K562 (cell line): ENCODE data around the gene TADA2A. TPM values are rescaled to one million over a fixed set of nuclear protein-coding genes. Genes with fewer than 3 reads are reported as not detected.

ENCODE experiments used
- ATAC-seq: fragments of 200-7000 bp; cut with Tn5 transposase; 3 replicates; pipeline ENCODE4 v1.9.1; 2020; ENCODE audit warnings: moderate library complexity
- BruUV-seq: library from RNA; stranded (reverse); fragments of 400-500 nt; replicated peaks from 2 replicates; lab custom pipeline; 2021; lab: Mats Ljungman, UMichigan
- CTCF ChIA-PET: fragments of 300-600 bp; formaldehyde crosslinking; extraction: SDS; loops from one replicate; lab custom pipeline; 2021; ENCODE audit warnings: low intra/inter-chr PET ratio; lab: Yijun Ruan, JAX
- POLR2A ChIA-PET: fragments of 300-600, 350-650 bp; sonication (Branson Sonifier 250); formaldehyde crosslinking; extraction: SDS; loops from one replicate; lab custom pipeline; 2021; ENCODE audit warnings: antibody characterized with exemption, inconsistent platforms; lab: Yijun Ruan, JAX
- DNase-seq, 4 experiments: peaks; one replicate each; pipeline versions ENCODE4 v3.0.0 to v3.0.0-alpha.2; 2011 to 2018; ENCODE audit warnings: low spot score in 3 of 4, mixed read lengths in 3 of 4; ENCODE audit errors: extremely low read depth in 1 of 4
- FAIRE-seq: peaks from 2 replicates; lab custom pipeline; 2011; peaks lifted over from hg19 to GRCh38; lab: Jason Lieb, UNC
- H2AFZ ChIP-seq: 2 replicates; pipeline ENCODE4 v1.6.0; 2011; ENCODE audit warnings: low read depth, low read length, control low read depth, inconsistent platforms
- H3K27ac ChIP-seq: fragments of 200-600 bp; 3 replicates; pipeline ENCODE4 v1.8.0; 2011; ENCODE audit warnings: low read depth, mild to moderate bottlenecking, control low read depth, inconsistent platforms, low read length, moderate library complexity, mixed read lengths; ENCODE audit errors: extremely low read depth
- H3K27me3 ChIP-seq, 2 experiments: fragments of 300-600 bp in 1 of 2; 2 replicates in 1 of 2; 3 replicates in 1 of 2; pipeline versions ENCODE4 v1.6.0 to v1.8.0; 2011; ENCODE audit warnings: inconsistent platforms in 2 of 2, low read length in 2 of 2, mild to moderate bottlenecking in 1 of 2, mixed read lengths in 1 of 2, moderate library complexity in 1 of 2; ENCODE audit not compliant: control insufficient read depth in 2 of 2, insufficient read depth in 2 of 2
- H3K36me3 ChIP-seq: fragments of 300-600 bp; 3 replicates; pipeline ENCODE4 v1.8.0; 2011; ENCODE audit warnings: mild to moderate bottlenecking, low read length, inconsistent platforms; ENCODE audit not compliant: control insufficient read depth, insufficient read depth
- H3K4me1 ChIP-seq, 2 experiments: fragments of 200-600 bp in 1 of 2; replicated peaks in 1 of 2; 2 replicates in 1 of 2; 3 replicates in 1 of 2; pipeline versions ENCODE4 v1.5.1 to v1.8.0; 2011; ENCODE audit warnings: inconsistent platforms in 2 of 2, low read length in 2 of 2, mild to moderate bottlenecking in 1 of 2, mixed read lengths in 1 of 2, moderate library complexity in 1 of 2; ENCODE audit not compliant: control insufficient read depth in 2 of 2, insufficient read depth in 2 of 2
- H3K4me2 ChIP-seq: 2 replicates; pipeline ENCODE4 v1.6.1; 2011; ENCODE audit warnings: low read length, control low read depth, inconsistent platforms, mixed read lengths; ENCODE audit not compliant: insufficient read depth
- H3K4me3 ChIP-seq: fragments of 200-600 bp; sonication (generic), shearing (Covaris generic); 2 replicates; pipeline ENCODE4 v1.5.1; 2016; ENCODE audit warnings: control low read depth, inconsistent platforms
- H3K79me2 ChIP-seq: fragments of 200-600 bp; 3 replicates; pipeline ENCODE4 v1.8.0; 2011; ENCODE audit warnings: low read length, inconsistent platforms; ENCODE audit not compliant: control insufficient read depth, insufficient read depth
- H3K9ac ChIP-seq, 2 experiments: 2 replicates each; pipeline versions ENCODE4 v1.6.0 to v1.6.1; 2011; ENCODE audit warnings: low read depth in 2 of 2, low read length in 2 of 2, control low read depth in 1 of 2, inconsistent platforms in 1 of 2, mild to moderate bottlenecking in 1 of 2, mixed read lengths in 1 of 2; ENCODE audit not compliant: insufficient read depth in 1 of 2
- H3K9me1 ChIP-seq: one replicate; pipeline ENCODE4 v1.6.0; 2011; ENCODE audit warnings: inconsistent platforms, mild to moderate bottlenecking, low read length, moderate library complexity; ENCODE audit not compliant: control insufficient read depth, insufficient read depth
- H3K9me3 ChIP-seq: replicated peaks from 2 replicates; pipeline ENCODE4 v1.5.1; 2011; ENCODE audit warnings: low read depth, low read length, inconsistent platforms; ENCODE audit not compliant: control insufficient read depth, insufficient read depth
- H4K20me1 ChIP-seq: replicated peaks from 2 replicates; pipeline ENCODE4 v1.6.1; 2011; ENCODE audit warnings: low read length, inconsistent platforms, mixed read lengths; ENCODE audit not compliant: control insufficient read depth, insufficient read depth
- CSDE1 ChIP-seq, 2 experiments: fragments of 450-650 bp; IDR thresholded peaks; 2 replicates each; pipeline ENCODE4 v1.6.1; 2016; ENCODE audit warnings: mild to moderate bottlenecking in 1 of 2
- FOXA3 ChIP-seq, 2 experiments: fragments of 450-650 bp in 1 of 2; sonication (generic) in 1 of 2; formaldehyde crosslinking; IDR thresholded peaks in 1 of 2; conservative IDR thresholded peaks in 1 of 2; 2 replicates each; pipeline versions ENCODE4 v1.4.0 to v1.8.0; 2020 to 2022; ENCODE audit warnings: mild to moderate bottlenecking in 2 of 2, missing genetic modification reagents in 1 of 2
- HDAC8 ChIP-seq: fragments of 450-650 bp; IDR thresholded peaks from 2 replicates; pipeline ENCODE4 v1.6.1; 2016; ENCODE audit warnings: mild to moderate bottlenecking, missing genetic modification characterization, moderate library complexity, missing compliant biosample characterization
- KLF13 ChIP-seq: fragments of 450-650 bp; IDR thresholded peaks from 2 replicates; pipeline ENCODE4 v1.6.1; 2016; ENCODE audit warnings: missing genetic modification characterization, low read depth, mild to moderate bottlenecking, missing compliant biosample characterization, moderate library complexity, borderline replicate concordance
- MECOM ChIP-seq: fragments of 250-450 bp; sonication (Bioruptor Pico); IDR thresholded peaks from 2 replicates; pipeline ENCODE4 v1.8.0; 2022; ENCODE audit warnings: inconsistent platforms
- NFRKB ChIP-seq: fragments of 450-650 bp; IDR thresholded peaks from 2 replicates; pipeline ENCODE4 v1.6.1; 2016; ENCODE audit warnings: low read depth
- RBM25 ChIP-seq: fragments of 200-400 bp; formaldehyde crosslinking; IDR thresholded peaks from 2 replicates; pipeline ENCODE4 v1.6.1; 2018; ENCODE audit warnings: low read length, low read depth, moderate library complexity; ENCODE audit not compliant: severe bottlenecking
- SIX5 ChIP-seq, 2 experiments: IDR thresholded peaks; 2 replicates each; pipeline ENCODE4 v1.6.1; 2011; ENCODE audit warnings: low read length in 2 of 2, borderline replicate concordance in 1 of 2, low read depth in 1 of 2, mild to moderate bottlenecking in 1 of 2, moderate library complexity in 1 of 2; ENCODE audit not compliant: insufficient read depth in 1 of 2
- SMARCC2 ChIP-seq: fragments of 450-650 bp; IDR thresholded peaks from 2 replicates; pipeline ENCODE4 v1.6.1; 2017; ENCODE audit warnings: antibody characterized with exemption, moderate library complexity, mild to moderate bottlenecking, low read depth
- STAG1 ChIP-seq: sonication (generic); formaldehyde crosslinking; IDR thresholded peaks from 2 replicates; pipeline ENCODE4 v1.5.0; 2020; ENCODE audit warnings: missing genetic modification reagents, borderline replicate concordance
- TCFL5 ChIP-seq: fragments of 250-450 bp; sonication (Bioruptor Pico); conservative IDR thresholded peaks from 2 replicates; pipeline ENCODE4 v1.6.1; 2021; ENCODE audit warnings: mild to moderate bottlenecking, moderate library complexity, matching md5 sums
- THAP7 ChIP-seq: fragments of 250-450 bp; sonication (Bioruptor Pico); IDR thresholded peaks from 2 replicates; pipeline ENCODE4 v1.5.0; 2021
- THRA ChIP-seq: fragments of 450-650 bp; IDR thresholded peaks from 2 replicates; pipeline ENCODE4 v1.6.1; 2017; ENCODE audit warnings: mild to moderate bottlenecking, moderate library complexity
- XRCC3 ChIP-seq: fragments of 450-650 bp; IDR thresholded peaks from 2 replicates; pipeline ENCODE4 v1.6.1; 2017; ENCODE audit warnings: mild to moderate bottlenecking, moderate library complexity
- ZBTB43 ChIP-seq: sonication (generic); formaldehyde crosslinking; IDR thresholded peaks from 2 replicates; pipeline ENCODE4 v1.8.0; 2023; ENCODE audit warnings: mild to moderate bottlenecking, missing genetic modification reagents
- ZNF644 ChIP-seq: fragments of 200-800 bp; sonication (Bioruptor generic); IDR thresholded peaks from 2 replicates; pipeline ENCODE4 v1.6.1; 2016; ENCODE audit warnings: low read depth, missing genetic modification characterization, missing compliant biosample characterization
- WGBS: fragments of 100-300 bp; shearing (Covaris generic); methylation state at CpG from one replicate; pipeline ENCODE4 v1.1.6; 2016; ENCODE audit warnings: low coverage, mixed read lengths; ENCODE audit not compliant: insufficient coverage; ENCODE audit errors: missing lambda C conversion rate; 5-methylcytosine and 5-hydroxymethylcytosine counted together
- in situ Hi-C: fragments of 300-500 bp; cut with MboI; formaldehyde crosslinking; loops from 4 replicates; pipeline ENCODE4 v1.15.0; 2018; ENCODE audit warnings: inconsistent platforms, mixed read lengths
- intact Hi-C: fragments of 100-400 bp; cut with micrococcal nuclease; formaldehyde crosslinking; loops from 2 replicates; pipeline ENCODE4 v1.14.2; 2022
- polyA plus RNA-seq, 8 experiments: library from polyadenylated mRNA; depleted of rRNA in 4 of 8; stranded (reverse) in 5 of 8; unstranded in 3 of 8; fragments of >200 nt; fragmentation: Nextera tagmentation in 2 of 8; fragmentation: Illumina TruSeq in 1 of 8; extraction: Ambion mirVana in 2 of 8; extraction: Trizol in 1 of 8; gene quantifications; 2 replicates each; pipeline versions ENCODE4 v1.2.1 to v1.2.3, GENCODE V29; 2011 to 2014; ENCODE audit warnings: inconsistent platforms in 1 of 8, missing spikeins in 1 of 8
- total RNA-seq, 7 experiments: library from RNA; depleted of rRNA in 6 of 7; stranded (reverse); fragments of >200 nt in 6 of 7; fragmentation: Illumina TruSeq in 2 of 7; extraction: Trizol in 2 of 7; gene quantifications; 2 replicates each; pipeline versions ENCODE4 v1.2.1 to v1.2.3, GENCODE V29; 2011 to 2021; ENCODE audit warnings: low replicate concordance in 1 of 7
- TF ChIP-seq, protein P1 (sequence below): fragments of 250-450 bp; sonication (Bioruptor Pico); IDR thresholded peaks from 2 replicates; pipeline ENCODE4 v1.8.0; 2022; ENCODE audit warnings: moderate library complexity, mild to moderate bottlenecking, inconsistent platforms

TADA2A gene
- total and polyA plus RNA-seq, 9 of the 15 experiments (the other 6 are each of a cell fraction or from before 2014, with no cell fraction given) = 13.8 to 37.7 (median 25.0) TPM

- no peak for TF ChIP-seq RBM25
- no peak for TF ChIP-seq THRA
- TF ChIP-seq XRCC3 = no peak
- no peak for TF ChIP-seq TCFL5
- no peak for TF ChIP-seq SIX5 (IDR thresholded peaks at IDR 0.05; ENCODE audit: borderline replicate concordance in 1 of 2, insufficient read depth in 1 of 2, low read depth in 1 of 2, low read length in 2 of 2)
- no peak for TF ChIP-seq STAG1 (CRISPR knock-in tag)
- TF ChIP-seq THAP7 (CRISPR knock-in tag) = no peak
- no peak for TF ChIP-seq HDAC8 (tag)
- TF ChIP-seq, protein P1, sequence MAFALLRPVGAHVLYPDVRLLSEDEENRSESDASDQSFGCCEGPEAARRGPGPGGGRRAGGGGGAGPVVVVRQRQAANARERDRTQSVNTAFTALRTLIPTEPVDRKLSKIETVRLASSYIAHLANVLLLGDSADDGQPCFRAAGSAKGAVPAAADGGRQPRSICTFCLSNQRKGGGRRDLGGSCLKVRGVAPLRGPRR (CRISPR knock-in tag) = no peak
- no peak for TF ChIP-seq FOXA3 (CRISPR knock-in tag; conservative IDR thresholded peaks at IDR 0.05 in 1 of 2, IDR thresholded peaks at IDR 0.05 in 1 of 2)
- no peak for TF ChIP-seq MECOM (CRISPR knock-in tag)
- no peak for TF ChIP-seq CSDE1 (IDR thresholded peaks at IDR 0.05)
- no peak for TF ChIP-seq NFRKB
- TF ChIP-seq ZNF644 (tag) = no peak
- TF ChIP-seq ZBTB43 (CRISPR knock-in tag) = no peak
- no peak for TF ChIP-seq SMARCC2
- no peak for TF ChIP-seq KLF13 (tag)
- H3K27ac ChIP-seq = no peak overlapping the region
- H3K4me3 ChIP-seq = no peak overlapping the region
- WGBS = 86% methylated on average over 7 of the region's 8 CpGs
- H3K4me2 ChIP-seq = no peak overlapping the region
- H2AFZ ChIP-seq = no peak overlapping the region
- ATAC-seq (no peak), DNase-seq (no peak), FAIRE-seq (no peak)
- ChIA-PET POLR2A (interaction anchor here (0.6 kb wide), 1 partner anchor 847 kb away, joined by 3 read pairs; no protein-coding TSS in a partner anchor), CTCF (no interaction called here)
- peaks cover 37% of the 10 kb centered on the region; the same call in 2 of the 3 replicates for H3K36me3 ChIP-seq
- H3K79me2 ChIP-seq = no peaks in the 10 kb centered on the region
- no peaks in the 10 kb centered on the region for H3K9me1 ChIP-seq
- BruUV-seq = no TSS peak
- in situ Hi-C loops (no loop called here), intact Hi-C loops (no loop called here)
- peaks cover 0 to 14% of the 10 kb centered on the region in 2 experiments; a peak in 4 of 5 replicates for H3K4me1 ChIP-seq
- no peaks in the 10 kb centered on the region for H3K27me3 ChIP-seq
- no peaks in the 10 kb centered on the region for H3K9me3 ChIP-seq
- H3K9ac ChIP-seq = peak overlapping the region in 1 of 2 experiments; percentile 50; a peak in 1 of 4 replicates
- H4K20me1 ChIP-seq = no peaks in the 10 kb centered on the region
Observed at GRCh38 chr17:37523715-37524219, 117.1 kb downstream of the TADA2A start.
